HEK293 (cell line): ENCODE results near the gene GPR3.

Source experiments
- CTCF ChIA-PET: fragments of 350-600 bp; formaldehyde crosslinking; extraction: SDS; loops from one replicate; lab custom pipeline; 2021; ENCODE audit warnings: antibody characterized with exemption; lab: Yijun Ruan, JAX
- POLR2A ChIA-PET: fragments of 300-600 bp; formaldehyde crosslinking; extraction: SDS; loops from one replicate; lab custom pipeline; 2020; ENCODE audit warnings: antibody characterized with exemption, inconsistent platforms; lab: Yijun Ruan, JAX
- H3K27ac ChIP-seq: fragments of 200-500 bp; sonication (Bioruptor generic); 2 replicates; pipeline ENCODE4 v1.5.1; 2014; ENCODE audit warnings: low read depth, low read length, control low read depth, inconsistent platforms; ENCODE audit errors: extremely low read depth
- H3K36me3 ChIP-seq, 2 experiments: fragments of 200-500 bp in 1 of 2; sonication (Bioruptor generic) in 1 of 2; 1 replicate in 1 of 2; 2 replicates in 1 of 2; pipeline ENCODE4 v1.5.1; 2014 to 2017; ENCODE audit warnings: inconsistent platforms in 2 of 2, low read length in 2 of 2; ENCODE audit not compliant: control insufficient read depth in 2 of 2, insufficient read depth in 1 of 2
- H3K4me1 ChIP-seq: fragments of 200-500 bp; sonication (Bioruptor generic); 2 replicates; pipeline ENCODE4 v1.5.1; 2014; ENCODE audit warnings: mild to moderate bottlenecking, low read length, inconsistent platforms; ENCODE audit not compliant: control insufficient read depth, insufficient read depth
- H3K4me3 ChIP-seq: 2 replicates; pipeline ENCODE4 v1.5.1; 2011; ENCODE audit warnings: low read depth, mild to moderate bottlenecking, control low read depth, low read length, moderate library complexity
- H3K9me3 ChIP-seq: fragments of 200-500 bp; sonication (Bioruptor generic); 2 replicates; pipeline ENCODE4 v1.5.1; 2014; ENCODE audit warnings: low read depth, low read length, inconsistent platforms; ENCODE audit not compliant: control insufficient read depth, insufficient read depth
- BCL11B ChIP-seq: fragments of 450-650 bp; formaldehyde crosslinking; IDR thresholded peaks from 2 replicates; pipeline ENCODE4 v1.5.1; 2016; ENCODE audit warnings: low read depth, missing biosample characterization, missing genetic modification characterization
- EGR2 ChIP-seq: fragments of 450-650 bp; formaldehyde crosslinking; IDR thresholded peaks from 2 replicates; pipeline ENCODE4 v1.5.1; 2016; ENCODE audit warnings: low read depth, missing biosample characterization, missing genetic modification characterization
- GLIS2 ChIP-seq: fragments of 450-650 bp; formaldehyde crosslinking; IDR thresholded peaks from 2 replicates; pipeline ENCODE4 v1.5.1; 2016; ENCODE audit warnings: missing biosample characterization, missing genetic modification characterization
- HOXD13 ChIP-seq: sonication (generic); formaldehyde crosslinking; IDR thresholded peaks from 2 replicates; pipeline ENCODE4 v1.8.0; 2022; ENCODE audit warnings: missing genetic modification reagents, borderline replicate concordance
- MEIS1 ChIP-seq: sonication (generic); formaldehyde crosslinking; IDR thresholded peaks from 2 replicates; pipeline ENCODE4 v1.8.1; 2022; ENCODE audit warnings: missing genetic modification reagents, mild to moderate bottlenecking, borderline replicate concordance
- PRDM2 ChIP-seq: fragments of 450-650 bp; formaldehyde crosslinking; IDR thresholded peaks from 2 replicates; pipeline ENCODE4 v1.5.1; 2016; ENCODE audit warnings: missing biosample characterization, missing genetic modification characterization, borderline replicate concordance
- REPIN1 ChIP-seq: fragments of 450-650 bp; formaldehyde crosslinking; IDR thresholded peaks from 2 replicates; pipeline ENCODE4 v1.5.1; 2017; ENCODE audit warnings: missing biosample characterization, missing genetic modification characterization, low read depth
- SALL2 ChIP-seq: fragments of 450-650 bp; formaldehyde crosslinking; IDR thresholded peaks from 2 replicates; pipeline ENCODE4 v1.5.0; 2017; ENCODE audit warnings: missing biosample characterization, mild to moderate bottlenecking, missing genetic modification characterization, borderline replicate concordance
- ZBTB21 ChIP-seq: fragments of 450-650 bp; formaldehyde crosslinking; IDR thresholded peaks from 2 replicates; pipeline ENCODE4 v1.5.1; 2017; ENCODE audit warnings: missing biosample characterization, missing genetic modification characterization
- ZFP69B ChIP-seq: fragments of 450-650 bp; formaldehyde crosslinking; IDR thresholded peaks from 2 replicates; pipeline ENCODE4 v1.5.1; 2016; ENCODE audit warnings: missing biosample characterization, missing genetic modification characterization
- ZNF112 ChIP-seq: fragments of 450-650 bp; formaldehyde crosslinking; IDR thresholded peaks from 2 replicates; pipeline ENCODE4 v1.5.0; 2017; ENCODE audit warnings: missing biosample characterization, missing genetic modification characterization
- ZNF157 ChIP-seq: fragments of 450-650 bp; formaldehyde crosslinking; IDR thresholded peaks from 2 replicates; pipeline ENCODE4 v1.5.1; 2016; ENCODE audit warnings: missing biosample characterization, missing genetic modification characterization
- ZNF266 ChIP-seq: fragments of 450-650 bp; formaldehyde crosslinking; IDR thresholded peaks from 2 replicates; pipeline ENCODE4 v1.5.1; 2016; ENCODE audit warnings: missing biosample characterization, missing genetic modification characterization, low read depth
- ZNF280C ChIP-seq: fragments of 450-650 bp; formaldehyde crosslinking; IDR thresholded peaks from 2 replicates; pipeline ENCODE4 v1.5.1; 2016; ENCODE audit warnings: missing biosample characterization, missing genetic modification characterization
- ZNF433 ChIP-seq: fragments of 450-650 bp; formaldehyde crosslinking; IDR thresholded peaks from 2 replicates; pipeline ENCODE4 v1.5.1; 2016; ENCODE audit warnings: missing biosample characterization, missing genetic modification characterization, low read depth
- ZNF48 ChIP-seq: fragments of 450-650 bp; formaldehyde crosslinking; IDR thresholded peaks from 2 replicates; pipeline ENCODE4 v1.5.1; 2016; ENCODE audit warnings: missing biosample characterization, missing genetic modification characterization
- ZNF488 ChIP-seq: fragments of 450-650 bp; formaldehyde crosslinking; IDR thresholded peaks from 2 replicates; pipeline ENCODE4 v1.5.1; 2016; ENCODE audit warnings: missing biosample characterization, missing genetic modification characterization
- ZNF530 ChIP-seq: fragments of 450-650 bp; formaldehyde crosslinking; IDR thresholded peaks from 2 replicates; pipeline ENCODE4 v1.5.1; 2016; ENCODE audit warnings: low read depth, missing biosample characterization, missing genetic modification characterization
- ZNF561 ChIP-seq: fragments of 450-650 bp; IDR thresholded peaks from 2 replicates; pipeline ENCODE4 v1.5.1; 2018; ENCODE audit warnings: missing biosample characterization, missing genetic modification characterization, borderline replicate concordance
- ZNF585B ChIP-seq: fragments of 450-650 bp; formaldehyde crosslinking; IDR thresholded peaks from 2 replicates; pipeline ENCODE4 v1.5.1; 2016; ENCODE audit warnings: missing biosample characterization, missing genetic modification characterization
- ZNF626 ChIP-seq: fragments of 450-650 bp; sonication (Bioruptor Pico); formaldehyde crosslinking; IDR thresholded peaks from 2 replicates; pipeline ENCODE4 v1.5.1; 2018; ENCODE audit warnings: missing biosample characterization, missing genetic modification characterization, inconsistent platforms
- ZNF670 ChIP-seq: fragments of 450-650 bp; formaldehyde crosslinking; IDR thresholded peaks from 2 replicates; pipeline ENCODE4 v1.5.1; 2016; ENCODE audit warnings: missing biosample characterization, missing genetic modification characterization, low read depth
- ZSCAN18 ChIP-seq: fragments of 450-650 bp; formaldehyde crosslinking; IDR thresholded peaks from 2 replicates; pipeline ENCODE4 v1.5.1; 2016; ENCODE audit warnings: missing biosample characterization, missing genetic modification characterization
- ZSCAN5A ChIP-seq: fragments of 450-650 bp; formaldehyde crosslinking; IDR thresholded peaks from 2 replicates; pipeline ENCODE4 v1.5.1; 2016; ENCODE audit warnings: missing biosample characterization, missing genetic modification characterization

Gene GPR3

GRCh38 chr1:27417713-27418112, 25.3 kb downstream of the GPR3 start:
- ChIA-PET CTCF (interaction anchor here (0.6 to 1.9 kb wide), 5 partner anchors 9 to 245 kb away, joined by 3 to 7 read pairs (median 4); no protein-coding TSS in a partner anchor), POLR2A (no interaction called here)
- H3K27ac ChIP-seq: no peak overlapping the region
- H3K4me3 ChIP-seq: no peak overlapping the region
- no peak for TF ChIP-seq ZNF488
- TF ChIP-seq ZSCAN5A: no peak
- no peak for TF ChIP-seq ZNF626 (tag by site-specific recombination)
- no peak for TF ChIP-seq ZNF670 (tag by site-specific recombination)
- TF ChIP-seq ZSCAN18 (tag by site-specific recombination): no peak
- TF ChIP-seq REPIN1: no peak
- no peak for TF ChIP-seq BCL11B (tag by site-specific recombination)
- TF ChIP-seq EGR2 (tag by site-specific recombination): no peak
- no peak for TF ChIP-seq ZNF48 (tag by site-specific recombination)
- TF ChIP-seq ZNF266: no peak
- no peak for TF ChIP-seq ZBTB21 (tag by site-specific recombination)
- no peak for TF ChIP-seq MEIS1 (CRISPR knock-in tag)
- no peak for TF ChIP-seq ZNF561 (tag by site-specific recombination)
- TF ChIP-seq ZNF433 (tag by site-specific recombination): no peak
- no peak for TF ChIP-seq ZNF530
- TF ChIP-seq ZNF112 (tag by site-specific recombination): no peak
- no peak for TF ChIP-seq ZNF585B (tag by site-specific recombination)
- no peak for TF ChIP-seq HOXD13 (CRISPR knock-in tag)
- TF ChIP-seq GLIS2 (tag by site-specific recombination): no peak
- H3K36me3 ChIP-seq: peaks cover 10 to 67% of the 10 kb centered on the region in 2 experiments
- no peaks in the 10 kb centered on the region for H3K9me3 ChIP-seq
- H3K4me1 ChIP-seq: no peaks in the 10 kb centered on the region

GRCh38 chr1:27418326-27419185, 26.1 kb downstream of the GPR3 start:
- CTCF ChIA-PET: interaction anchor here (0.8 to 1.9 kb wide), 3 partner anchors 11 to 244 kb away, joined by 3 to 7 read pairs (median 4); no protein-coding TSS in a partner anchor
- POLR2A ChIA-PET: no interaction called here
- H3K4me3 ChIP-seq: no peak overlapping the region
- H3K4me1 ChIP-seq: no peaks in the 10 kb centered on the region
- peaks cover 10 to 59% of the 10 kb centered on the region in 2 experiments for H3K36me3 ChIP-seq
- no peaks in the 10 kb centered on the region for H3K9me3 ChIP-seq
- H3K27ac ChIP-seq: no peak overlapping the region
- no peak for TF ChIP-seq SALL2 (tag by site-specific recombination)
- TF ChIP-seq PRDM2 (tag by site-specific recombination): no peak
- no peak for TF ChIP-seq ZNF157 (tag by site-specific recombination)
- TF ChIP-seq ZFP69B (tag by site-specific recombination): no peak
- TF ChIP-seq ZNF280C: no peak
